Glutamatergic neuron (in vitro differentiated cells): ENCODE results near the gene FMNL3. TPM values are rescaled to one million over a fixed set of nuclear protein-coding genes. Genes with fewer than 3 reads are reported as not detected.

ENCODE experiments used
- DNase-seq: peaks from one replicate; pipeline ENCODE4 v3.0.0; 2022
- H3K27ac Mint-ChIP-seq: one replicate; pipeline ENCODE4 v1.8.0; 2020; ENCODE audit warnings: mild to moderate bottlenecking, mixed read lengths, inconsistent platforms; ENCODE audit not compliant: unreplicated experiment
- H3K27me3 Mint-ChIP-seq: one replicate; pipeline ENCODE4 v1.8.0; 2020; ENCODE audit warnings: mild to moderate bottlenecking, moderate library complexity, mixed read lengths, inconsistent platforms; ENCODE audit not compliant: unreplicated experiment
- H3K36me3 Mint-ChIP-seq: one replicate; pipeline ENCODE4 v1.8.0; 2020; ENCODE audit warnings: mild to moderate bottlenecking, mixed read lengths, inconsistent platforms; ENCODE audit not compliant: unreplicated experiment
- H3K4me1 Mint-ChIP-seq: one replicate; pipeline ENCODE4 v1.8.0; 2020; ENCODE audit warnings: mild to moderate bottlenecking, low read depth, mixed read lengths, inconsistent platforms; ENCODE audit not compliant: unreplicated experiment
- H3K4me3 Mint-ChIP-seq: one replicate; pipeline ENCODE4 v1.8.0; 2020; ENCODE audit warnings: mild to moderate bottlenecking, mixed read lengths, inconsistent platforms; ENCODE audit not compliant: unreplicated experiment
- H3K9me3 Mint-ChIP-seq: one replicate; pipeline ENCODE4 v1.8.0; 2020; ENCODE audit warnings: mild to moderate bottlenecking, moderate library complexity, mixed read lengths, inconsistent platforms; ENCODE audit not compliant: unreplicated experiment
- CTCF ChIP-seq: fragments of 200-600 bp; sonication (generic); IDR thresholded peaks from one replicate; pipeline ENCODE4 v1.5.0; 2021; ENCODE audit not compliant: partially characterized antibody, unreplicated experiment
- total RNA-seq: library from RNA; stranded (reverse); fragmentation: NEBNext Ultra II Directional; extraction: Animal tissue kit (Norgen Biotek cat#: 25700); gene quantifications from one replicate; pipeline ENCODE4 v1.2.1, GENCODE V29; 2021; ENCODE audit not compliant: unreplicated experiment

FMNL3 gene
- total RNA-seq, 1 donor from 2014 or later, result 13.7 TPM

- H3K27ac Mint-ChIP-seq, result no peak overlapping the region
- peaks cover 4% of the 10 kb centered on the region for H3K27me3 Mint-ChIP-seq
- TF ChIP-seq CTCF, result no peak
- peaks cover 7% of the 10 kb centered on the region for H3K9me3 Mint-ChIP-seq
- peaks cover 6% of the 10 kb centered on the region for H3K36me3 Mint-ChIP-seq
- peaks cover 20% of the 10 kb centered on the region for H3K4me1 Mint-ChIP-seq
- no peak for DNase-seq
- no peak overlapping the region for H3K4me3 Mint-ChIP-seq
Observed at GRCh38 chr12:49587174-49587908, 119.9 kb downstream of the FMNL3 start.

Other genes with a start within 250 kb of the FMNL3 start
- gene KCNH3, start 168.4 kb downstream of the FMNL3 start, total RNA-seq, result 5.9 TPM
- 103 TPM for gene MCRS1, start 139.3 kb downstream of the FMNL3 start, total RNA-seq
- gene FAM186B, start 101.8 kb downstream of the FMNL3 start, total RNA-seq, result not detected
- 26.4 TPM for gene PRPF40B, start 83.8 kb downstream of the FMNL3 start, total RNA-seq
- 278 TPM for gene TMBIM6, start 34.2 kb upstream of the FMNL3 start, total RNA-seq
- 64.3 TPM for gene NCKAP5L, start 121.0 kb upstream of the FMNL3 start, total RNA-seq
- 5.9 TPM for gene BCDIN3D, start 135.7 kb upstream of the FMNL3 start, total RNA-seq
- 3.5 TPM for gene FAIM2, start 196.5 kb upstream of the FMNL3 start, total RNA-seq
- gene AQP2, start 243.3 kb upstream of the FMNL3 start, total RNA-seq, result not detected